A549 treated with CpdA at 1 μM for 4 hours (cell line): ENCODE results near the gene RBM3. TPM values are rescaled to one million over a fixed set of nuclear protein-coding genes. Genes with fewer than 3 reads are reported as not detected.

Experiments
- total RNA-seq: library from RNA; stranded (reverse); fragments of 200-300 nt; extraction: Qiagen RNA extraction; gene quantifications from 5 replicates; pipeline ENCODE4 v1.2.3, GENCODE V29; 2022; ENCODE audit warnings: low read depth

Gene RBM3
- total RNA-seq = 303 to 494 TPM (median 317 TPM) in 5 replicates

DNA sequence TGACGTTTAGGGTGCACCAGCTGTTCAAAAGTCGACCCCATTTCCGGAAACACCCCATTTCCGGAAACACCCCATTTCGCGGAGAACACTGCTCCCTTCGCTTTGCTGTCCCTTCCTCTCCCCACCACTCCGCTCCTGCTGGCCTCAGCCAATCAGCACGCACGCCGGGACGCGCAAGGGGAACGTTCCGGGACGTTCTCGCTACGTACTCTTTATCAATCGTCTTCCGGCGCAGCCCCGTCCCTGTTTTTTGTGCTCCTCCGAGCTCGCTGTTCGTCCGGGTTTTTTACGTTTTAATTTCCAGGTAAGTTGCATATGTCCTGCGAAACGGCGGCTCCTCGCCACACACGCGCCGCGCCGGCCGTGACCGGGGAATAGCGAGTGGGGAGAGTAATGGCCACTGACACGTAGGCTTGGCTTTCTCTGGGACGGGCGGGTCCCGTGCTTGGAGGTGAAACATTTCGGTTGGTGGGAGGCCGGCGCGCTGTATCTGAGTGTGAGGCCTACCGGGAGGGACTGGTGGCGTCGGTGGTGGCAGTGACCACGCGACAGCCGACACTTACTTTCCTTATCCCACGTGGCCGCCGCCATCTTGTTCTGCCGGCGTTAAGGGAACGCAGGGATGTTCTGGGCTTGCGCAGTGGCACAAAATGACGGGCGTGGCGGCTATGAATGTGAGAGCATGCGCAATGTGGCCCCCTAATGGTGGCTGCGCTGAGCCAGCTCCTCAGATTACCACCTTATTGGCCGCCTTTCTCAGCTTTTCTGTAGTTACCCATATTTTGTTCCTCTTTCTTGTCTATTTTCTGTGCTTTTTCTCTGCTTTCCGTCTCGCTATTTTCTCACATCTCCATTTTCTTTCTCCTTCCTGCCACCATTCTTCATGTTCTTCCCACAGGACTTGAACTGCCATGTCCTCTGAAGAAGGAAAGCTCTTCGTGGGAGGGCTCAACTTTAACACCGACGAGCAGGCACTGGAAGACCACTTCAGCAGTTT lies at the start of gene RBM3:
Gene RBM3, plus strand, starts transcription at position 215 of the 997 bp plus-strand sequence. Its CDS starts 697 bp downstream, at position 912.

DNA sequence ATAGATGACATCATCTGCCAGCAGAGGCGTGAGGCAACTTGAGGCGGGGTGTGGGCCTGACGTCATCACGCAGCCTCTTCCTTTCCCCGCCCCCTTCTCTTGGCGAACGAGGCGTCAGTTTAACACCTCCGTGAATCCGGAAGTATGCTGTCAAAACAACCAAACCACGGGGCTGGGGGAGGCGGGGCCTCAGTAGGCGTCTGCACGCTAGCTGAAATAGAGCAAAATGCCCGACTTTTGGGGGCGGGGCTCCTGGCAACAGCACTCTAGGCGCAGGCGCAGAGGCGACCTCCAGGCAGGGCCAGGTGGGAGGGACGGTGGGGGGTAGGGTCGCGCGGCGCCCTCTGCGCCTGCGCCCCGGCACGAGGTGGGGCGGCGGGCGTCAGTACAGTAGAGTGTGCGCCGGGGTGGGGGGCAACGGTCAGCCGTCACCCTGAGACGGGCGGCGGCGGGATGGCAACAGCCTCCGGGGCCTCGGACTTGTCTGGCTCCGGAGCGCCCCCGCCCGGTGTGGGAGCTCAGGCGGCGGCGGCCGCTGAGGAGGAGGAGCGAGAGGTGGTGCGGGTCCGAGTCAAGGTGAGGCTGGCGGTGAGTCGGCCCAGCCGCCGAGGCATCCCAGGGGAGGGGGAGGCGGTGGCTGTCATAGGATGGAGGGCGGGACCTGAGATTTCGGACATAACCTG lies 34.8 kb upstream of the RBM3 start, which contains the start of gene TBC1D25:
Gene TBC1D25, plus strand, starts transcription at position 370 of the 683 bp plus-strand sequence. Its CDS starts 84 bp downstream, at position 454.

DNA sequence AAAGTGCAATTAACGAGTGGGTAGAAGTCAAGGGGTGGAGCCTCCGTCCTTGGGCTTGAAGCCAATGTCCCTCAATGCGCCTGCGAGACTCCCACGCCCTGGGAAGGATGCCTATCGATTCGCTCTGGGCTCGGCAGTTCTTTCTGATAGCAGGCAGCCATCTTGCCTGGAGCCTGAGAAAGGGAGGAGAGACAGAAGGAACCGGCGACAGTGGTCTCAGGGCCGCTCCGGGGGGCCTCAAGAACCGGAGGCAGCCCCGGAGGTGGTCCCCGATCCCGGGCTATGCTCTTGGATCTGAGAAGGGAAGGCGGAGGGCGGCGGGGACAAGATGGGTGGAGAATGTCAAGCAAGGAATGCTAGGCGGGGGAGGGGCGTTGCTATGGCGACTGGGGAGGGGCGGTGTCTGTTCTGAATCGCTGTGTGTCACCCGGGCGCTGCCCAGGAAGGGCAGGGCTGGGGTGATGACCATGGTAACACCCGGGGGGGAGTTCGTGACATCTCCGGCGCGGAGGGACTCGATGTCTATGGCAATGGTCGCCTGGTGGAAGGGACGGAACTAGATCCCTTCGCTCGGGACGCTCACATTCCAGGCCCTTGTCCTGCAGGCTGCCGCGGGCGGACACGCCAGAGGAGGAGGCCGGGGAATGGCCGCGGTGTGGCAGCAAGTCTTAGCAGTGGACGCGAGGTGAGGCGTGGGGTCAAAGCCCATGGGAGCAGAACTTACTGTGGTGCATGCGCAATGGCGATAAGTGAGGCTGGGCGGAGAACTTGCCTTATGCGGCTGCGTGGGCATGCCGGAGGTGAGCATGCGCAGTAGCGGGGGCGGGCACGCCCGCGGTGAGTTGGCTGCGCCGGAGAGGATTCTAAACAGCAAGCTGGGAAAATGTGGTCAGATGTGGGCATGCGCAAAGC lies 23.3 kb downstream of the RBM3 start, which contains the start of gene WDR13:
Gene WDR13, plus strand, starts transcription at position 140 of the 912 bp plus-strand sequence. Its CDS starts 505 bp downstream, at position 645.

Other genes starting within 250 kb of the RBM3 start
- gene SSX3, start 217.8 kb upstream of the RBM3 start, total RNA-seq = not detected in 5 replicates
- gene SSX4, start 190.9 kb upstream of the RBM3 start, total RNA-seq = not detected in 5 replicates
- gene SSX4B, start 162.5 kb upstream of the RBM3 start, total RNA-seq = not detected in 5 replicates
- 0.07 to 0.46 TPM (median 0.09 TPM) in 3 of 5 replicates, not detected in the others for gene SLC38A5, start 104.2 kb upstream of the RBM3 start, total RNA-seq
- gene FTSJ1, start 98.3 kb upstream of the RBM3 start, total RNA-seq = 68.5 to 74.7 TPM (median 70.1 TPM) in 5 replicates
- 15.2 to 18.0 TPM (median 17.6 TPM) in 5 replicates for gene PORCN, start 65.5 kb upstream of the RBM3 start, total RNA-seq
- 109 to 152 TPM (median 137 TPM) in 5 replicates for gene EBP, start 52.7 kb upstream of the RBM3 start, total RNA-seq
- gene TBC1D25, start 34.8 kb upstream of the RBM3 start, total RNA-seq = 8.1 to 12.5 TPM (median 11.7 TPM) in 5 replicates
- 48.4 to 73.1 TPM (median 64.9 TPM) in 5 replicates for gene WDR13, start 23.0 kb downstream of the RBM3 start, total RNA-seq
- 0.12 to 0.33 TPM (median 0.28 TPM) in 4 of 5 replicates, not detected in the other for gene WAS, start 109.3 kb downstream of the RBM3 start, total RNA-seq
- gene SUV39H1, start 122.2 kb downstream of the RBM3 start, total RNA-seq = 21.5 to 23.4 TPM (median 21.8 TPM) in 5 replicates
- not detected in 5 replicates for gene GLOD5, start 187.3 kb downstream of the RBM3 start, total RNA-seq
- not detected in 5 replicates for gene GATA1, start 212.1 kb downstream of the RBM3 start, total RNA-seq
- 22.9 to 33.4 TPM (median 29.2 TPM) in 5 replicates for gene HDAC6, start 227.6 kb downstream of the RBM3 start, total RNA-seq